CD14-positive monocyte (primary cell): ENCODE data around the gene MIER3. TPM values are rescaled to one million over a fixed set of nuclear protein-coding genes. Genes with fewer than 3 reads are reported as not detected.
"Not testable (repeated sequence)": the region's sequence is repeated elsewhere in the genome, so short reads cannot be mapped to it uniquely, and the experiment has no call there.

Experiments used
- DNase-seq, 3 donors: peaks; one replicate each; pipeline ENCODE4 v3.0.0-alpha.2; 2011 to 2022
- H2AFZ ChIP-seq: 2 replicates; pipeline ENCODE4 v1.6.0; 2012; ENCODE audit warnings: mild to moderate bottlenecking, low read depth, low read length, inconsistent platforms; ENCODE audit not compliant: insufficient read depth, poor library complexity, severe bottlenecking
- H3K27ac ChIP-seq, 2 donors: 1 replicate in 1 of 2; 2 replicates in 1 of 2; pipeline ENCODE4 v1.5.1; 2012 to 2013; ENCODE audit warnings: low read length in 2 of 2, control low read depth in 1 of 2, inconsistent platforms in 1 of 2, low read depth in 1 of 2, mild to moderate bottlenecking in 1 of 2
- H3K27me3 ChIP-seq, 2 donors: one replicate each; pipeline versions ENCODE4 v1.6.0 to v1.6.1; 2011 to 2013; ENCODE audit warnings: low read length in 2 of 2; ENCODE audit not compliant: control insufficient read depth in 2 of 2, insufficient read depth in 2 of 2
- H3K36me3 ChIP-seq, 2 donors: replicated peaks in 1 of 2; 1 replicate in 1 of 2; 2 replicates in 1 of 2; pipeline versions ENCODE4 v1.5.1 to v1.6.1; 2012 to 2013; ENCODE audit warnings: low read length in 2 of 2, control low read depth in 1 of 2, inconsistent platforms in 1 of 2, mild to moderate bottlenecking in 1 of 2; ENCODE audit not compliant: insufficient read depth in 2 of 2, control insufficient read depth in 1 of 2
- H3K4me1 ChIP-seq, 2 donors: 1 replicate in 1 of 2; 2 replicates in 1 of 2; pipeline versions ENCODE4 v1.5.1 to v1.6.1; 2012 to 2013; ENCODE audit warnings: low read length in 2 of 2, control low read depth in 1 of 2, inconsistent platforms in 1 of 2, mild to moderate bottlenecking in 1 of 2, moderate library complexity in 1 of 2; ENCODE audit not compliant: insufficient read depth in 2 of 2, control insufficient read depth in 1 of 2
- H3K4me2 ChIP-seq: replicated peaks from 2 replicates; pipeline ENCODE3; 2012; ENCODE audit warnings: low read length, moderate library complexity, mild to moderate bottlenecking; ENCODE audit not compliant: poor library complexity, severe bottlenecking; ENCODE audit errors: extremely low read depth
- H3K4me3 ChIP-seq, 3 experiments: fragments of 200-600 bp in 1 of 3; sonication (generic) in 1 of 3; replicated peaks in 1 of 3; 1 replicate in 2 of 3; 2 replicates in 1 of 3; pipeline ENCODE4 v1.5.1; 2011 to 2013; ENCODE audit warnings: low read length in 3 of 3, mild to moderate bottlenecking in 3 of 3, control low read depth in 2 of 3, low read depth in 2 of 3, inconsistent platforms in 1 of 3, moderate library complexity in 1 of 3
- H3K79me2 ChIP-seq: 2 replicates; pipeline ENCODE4 v1.6.0; 2012; ENCODE audit warnings: mild to moderate bottlenecking, control low read depth, inconsistent platforms, low read length, moderate library complexity; ENCODE audit not compliant: insufficient read depth
- H3K9ac ChIP-seq: 2 replicates; pipeline ENCODE4 v1.6.0; 2017; ENCODE audit warnings: low read length, mild to moderate bottlenecking; ENCODE audit not compliant: insufficient read depth, poor library complexity, severe bottlenecking
- H3K9me3 ChIP-seq, 2 donors: replicated peaks in 1 of 2; 1 replicate in 1 of 2; 2 replicates in 1 of 2; pipeline versions ENCODE4 v1.5.1 to v1.6.1; 2012 to 2013; ENCODE audit warnings: low read length in 2 of 2, control low read depth in 1 of 2; ENCODE audit not compliant: control insufficient read depth in 1 of 2, insufficient read depth in 1 of 2
- H4K20me1 ChIP-seq: 2 replicates; pipeline ENCODE4 v1.6.0; 2012; ENCODE audit warnings: mild to moderate bottlenecking, low read length, control low read depth, moderate library complexity; ENCODE audit not compliant: insufficient read depth
- H3K27ac Mint-ChIP-seq, 7 donors: one replicate each; pipeline ENCODE4 v1.8.0; 2020; ENCODE audit warnings: mild to moderate bottlenecking in 7 of 7, mixed read lengths in 7 of 7, moderate library complexity in 6 of 7, inconsistent platforms in 2 of 7
- H3K27me3 Mint-ChIP-seq, 3 donors: one replicate each; pipeline ENCODE4 v1.8.0; 2021 to 2022; ENCODE audit warnings: low read depth in 3 of 3, mild to moderate bottlenecking in 3 of 3, mixed read lengths in 3 of 3, moderate library complexity in 3 of 3, inconsistent platforms in 1 of 3
- H3K36me3 Mint-ChIP-seq, 2 donors: one replicate each; pipeline ENCODE4 v1.8.0; 2020; ENCODE audit warnings: mixed read lengths in 2 of 2, inconsistent platforms in 1 of 2, mild to moderate bottlenecking in 1 of 2
- H3K4me1 Mint-ChIP-seq: one replicate; pipeline ENCODE4 v1.8.0; 2020; ENCODE audit warnings: mild to moderate bottlenecking, mixed read lengths
- H3K4me3 Mint-ChIP-seq, 2 donors: one replicate each; pipeline ENCODE4 v1.8.0; 2020; ENCODE audit warnings: mild to moderate bottlenecking in 2 of 2, mixed read lengths in 2 of 2, moderate library complexity in 1 of 2
- H3K9me3 Mint-ChIP-seq, 7 donors: one replicate each; pipeline ENCODE4 v1.8.0; 2020 to 2022; ENCODE audit warnings: mixed read lengths in 7 of 7, mild to moderate bottlenecking in 6 of 7, moderate library complexity in 6 of 7, inconsistent platforms in 2 of 7
- WGBS: methylation state at CpG from one replicate; pipeline ENCODE4 v1.1.5; 2013; ENCODE audit warnings: missing lambda C conversion rate; ENCODE audit not compliant: insufficient coverage; 5-methylcytosine and 5-hydroxymethylcytosine counted together
- intact Hi-C, 2 donors: fragments of 100-400 bp; cut with micrococcal nuclease; formaldehyde crosslinking; loops; one replicate each; pipeline versions ENCODE4 v1.15.0 to v1.15.1; 2023
- polyA plus RNA-seq, 3 donors: library from polyadenylated mRNA; depleted of rRNA in 1 of 3; unstranded in 2 of 3; stranded (reverse) in 1 of 3; fragments of 300-500 nt in 2 of 3; fragments of >200 nt in 1 of 3; fragmentation: Illumina TruSeq in 2 of 3; gene quantifications; 1 replicate in 2 of 3; 2 replicates in 1 of 3; pipeline ENCODE4 v1.2.3, GENCODE V29; 2012 to 2021
- TF ChIP-seq, protein P1 (sequence below): fragments of 200-600 bp; IDR thresholded peaks from one replicate; pipeline ENCODE4 v1.8.0; 2022; ENCODE audit warnings: antibody characterized with exemption, mild to moderate bottlenecking

The MIER3 gene
- polyA plus RNA-seq, 3 donors: 2.4 to 5.7 (median 2.9) TPM

DNA sequence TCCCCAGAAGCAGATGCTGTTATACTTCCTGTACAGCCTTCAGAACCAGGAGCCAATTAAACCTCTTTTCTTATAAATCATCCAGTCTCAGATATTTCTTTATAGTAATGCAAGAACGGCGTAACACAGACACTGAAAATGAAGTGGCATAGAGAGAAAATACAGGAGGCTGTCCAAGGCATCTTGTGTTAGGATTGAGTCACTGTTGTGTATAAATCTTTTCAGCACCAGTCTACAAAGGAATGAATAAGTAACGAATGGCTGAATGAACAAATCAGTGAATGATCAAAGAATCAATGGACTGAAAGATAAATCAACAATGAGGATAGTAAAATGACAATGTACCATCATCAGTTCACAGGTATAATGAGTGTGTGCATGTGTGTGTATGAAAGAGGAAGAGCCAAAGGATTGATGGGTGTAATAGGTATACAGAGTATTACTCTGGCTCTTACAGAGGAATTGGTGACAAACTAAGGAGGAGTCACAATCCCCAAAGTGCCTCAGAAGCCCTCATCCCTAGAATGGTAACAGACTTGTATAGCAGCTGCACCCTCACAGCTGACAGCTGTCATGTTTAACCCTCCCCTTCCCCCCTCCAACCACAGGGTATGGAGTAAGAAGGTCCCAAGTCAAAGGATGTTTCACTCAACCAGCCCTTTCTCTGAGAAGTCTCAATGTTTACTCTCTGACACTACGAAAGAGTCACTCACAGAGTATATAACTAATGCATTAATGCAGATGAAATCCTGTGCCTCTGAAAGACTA lies 29.8 kb upstream of the MIER3 start:
- no peaks in the 10 kb centered on the region for H3K9me3 ChIP-seq
- peaks cover 0 to 3% (median 0%) of the 10 kb centered on the region in 3 donors for H3K27me3 Mint-ChIP-seq
- H3K27ac ChIP-seq: no peak overlapping the region
- H2AFZ ChIP-seq: no peak overlapping the region
- no peak overlapping the region for H3K27ac Mint-ChIP-seq
- H3K36me3 Mint-ChIP-seq: no peaks in the 10 kb centered on the region
- no peak overlapping the region for H3K9ac ChIP-seq
- H4K20me1 ChIP-seq: no peaks in the 10 kb centered on the region
- DNase-seq: no peak
- intact Hi-C loops: no loop called here
- no peaks in the 10 kb centered on the region for H3K27me3 ChIP-seq
- TF ChIP-seq, protein P1, sequence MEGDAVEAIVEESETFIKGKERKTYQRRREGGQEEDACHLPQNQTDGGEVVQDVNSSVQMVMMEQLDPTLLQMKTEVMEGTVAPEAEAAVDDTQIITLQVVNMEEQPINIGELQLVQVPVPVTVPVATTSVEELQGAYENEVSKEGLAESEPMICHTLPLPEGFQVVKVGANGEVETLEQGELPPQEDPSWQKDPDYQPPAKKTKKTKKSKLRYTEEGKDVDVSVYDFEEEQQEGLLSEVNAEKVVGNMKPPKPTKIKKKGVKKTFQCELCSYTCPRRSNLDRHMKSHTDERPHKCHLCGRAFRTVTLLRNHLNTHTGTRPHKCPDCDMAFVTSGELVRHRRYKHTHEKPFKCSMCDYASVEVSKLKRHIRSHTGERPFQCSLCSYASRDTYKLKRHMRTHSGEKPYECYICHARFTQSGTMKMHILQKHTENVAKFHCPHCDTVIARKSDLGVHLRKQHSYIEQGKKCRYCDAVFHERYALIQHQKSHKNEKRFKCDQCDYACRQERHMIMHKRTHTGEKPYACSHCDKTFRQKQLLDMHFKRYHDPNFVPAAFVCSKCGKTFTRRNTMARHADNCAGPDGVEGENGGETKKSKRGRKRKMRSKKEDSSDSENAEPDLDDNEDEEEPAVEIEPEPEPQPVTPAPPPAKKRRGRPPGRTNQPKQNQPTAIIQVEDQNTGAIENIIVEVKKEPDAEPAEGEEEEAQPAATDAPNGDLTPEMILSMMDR: no peak
- no peak overlapping the region for H3K4me2 ChIP-seq
- no peaks in the 10 kb centered on the region for H3K79me2 ChIP-seq
- H3K36me3 ChIP-seq: no peaks in the 10 kb centered on the region
- H3K4me3 Mint-ChIP-seq: no peak overlapping the region
- peaks cover 9% of the 10 kb centered on the region for H3K4me1 Mint-ChIP-seq
- peaks cover 0 to 2% (median 0%) of the 10 kb centered on the region in 7 donors for H3K9me3 Mint-ChIP-seq
- 88% methylated on average over 3 of the region's 4 CpGs for WGBS
- H3K4me1 ChIP-seq: peaks cover 3 to 4% of the 10 kb centered on the region in 2 donors
- H3K4me3 ChIP-seq: no peak overlapping the region

DNA sequence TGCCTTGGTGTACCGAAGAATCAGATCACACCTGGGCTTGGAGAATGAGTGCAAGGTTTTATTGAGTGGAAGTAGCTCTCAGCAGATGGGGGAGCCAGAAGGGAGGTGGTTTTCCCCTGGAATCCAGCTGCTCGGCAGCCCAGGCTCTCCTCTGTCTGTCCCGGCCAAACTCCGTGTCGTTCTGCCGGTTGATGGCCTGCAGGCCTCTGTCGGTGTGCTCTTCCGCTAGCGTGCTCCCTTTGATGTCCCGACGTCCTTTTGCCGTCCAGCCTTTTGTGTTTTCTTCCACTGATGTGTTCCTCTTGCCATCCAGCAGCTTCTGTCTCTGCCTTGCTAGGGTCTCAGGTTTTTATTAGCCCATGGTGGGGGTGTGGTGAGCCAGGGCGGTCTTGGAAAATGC lies 28.0 kb upstream of the MIER3 start:
- H3K4me1 Mint-ChIP-seq: no peaks in the 10 kb centered on the region
- no peak overlapping the region for H3K4me2 ChIP-seq

DNA sequence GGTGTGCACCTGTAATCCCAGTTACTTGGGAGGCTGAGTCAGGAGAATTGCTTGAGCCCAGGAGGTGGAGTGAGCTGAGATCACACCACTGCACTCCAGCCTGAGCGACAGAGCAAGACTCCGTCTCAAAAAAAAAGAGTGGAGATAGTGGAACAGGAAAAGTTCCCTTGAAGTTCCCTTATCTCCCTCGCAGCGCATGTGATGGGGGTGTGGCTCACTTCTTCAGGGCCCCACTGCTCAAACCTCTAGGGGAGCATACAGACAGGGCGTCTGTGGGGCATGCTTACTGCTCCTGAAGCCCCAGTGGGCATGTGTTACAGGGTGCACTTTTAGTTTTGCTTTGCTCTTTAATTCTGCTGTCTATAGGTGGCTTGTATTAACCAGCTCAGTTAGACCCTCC lies 27.6 kb upstream of the MIER3 start:
- H3K4me2 ChIP-seq, H3K27ac ChIP-seq, H3K4me3 ChIP-seq, H3K9me3 ChIP-seq, H3K36me3 Mint-ChIP-seq, H3K27me3 ChIP-seq, DNase-seq, H3K27me3 Mint-ChIP-seq, H3K9me3 Mint-ChIP-seq, H3K4me3 Mint-ChIP-seq, H4K20me1 ChIP-seq, H3K9ac ChIP-seq, H3K27ac Mint-ChIP-seq, H3K79me2 ChIP-seq, H3K4me1 ChIP-seq, H2AFZ ChIP-seq, H3K4me1 Mint-ChIP-seq, intact Hi-C loops, H3K36me3 ChIP-seq: not testable (repeated sequence)
- no CpG with 5 or more reads among the region's 5 CpGs for WGBS

More for the DNA sequence above, 28.0 kb upstream of the MIER3 start:
- Histone ChIP-seq H3K27ac (no peak overlapping the region), H3K9ac (no peak overlapping the region), H3K79me2 (no peaks in the 10 kb centered on the region), H3K36me3 (no peaks in the 10 kb centered on the region), H2AFZ (no peak overlapping the region), H3K4me1 (no peaks in the 10 kb centered on the region), H3K9me3 (no peaks in the 10 kb centered on the region), H3K27me3 (no peaks in the 10 kb centered on the region), H3K4me3 (no peak overlapping the region), H4K20me1 (no peaks in the 10 kb centered on the region)
- Mint-ChIP-seq H3K27ac (no peak overlapping the region), H3K36me3 (no peaks in the 10 kb centered on the region), H3K4me3 (no peak overlapping the region), H3K9me3 (peaks cover 0 to 2% (median 0%) of the 10 kb centered on the region in 7 donors), H3K27me3 (peaks cover 0 to 3% (median 0%) of the 10 kb centered on the region in 3 donors)
- TF ChIP-seq, protein P1: no peak
- intact Hi-C loops: no loop called here
- DNase-seq: no peak
- 94% methylated on average over 11 of the region's 13 CpGs for WGBS
